ENCODE data around the gene SMDT1. TPM values are rescaled to one million over a fixed set of nuclear protein-coding genes. Genes with fewer than 3 reads are reported as not detected.
A peak's percentile ranks its signal among the peaks of the same experiment; 100 is the strongest.

Gene SMDT1
- total and polyA plus RNA-seq, 2 of the 4 experiments (the other 2 are of a cell fraction), result 2.3 to 15.7 TPM

DNA sequence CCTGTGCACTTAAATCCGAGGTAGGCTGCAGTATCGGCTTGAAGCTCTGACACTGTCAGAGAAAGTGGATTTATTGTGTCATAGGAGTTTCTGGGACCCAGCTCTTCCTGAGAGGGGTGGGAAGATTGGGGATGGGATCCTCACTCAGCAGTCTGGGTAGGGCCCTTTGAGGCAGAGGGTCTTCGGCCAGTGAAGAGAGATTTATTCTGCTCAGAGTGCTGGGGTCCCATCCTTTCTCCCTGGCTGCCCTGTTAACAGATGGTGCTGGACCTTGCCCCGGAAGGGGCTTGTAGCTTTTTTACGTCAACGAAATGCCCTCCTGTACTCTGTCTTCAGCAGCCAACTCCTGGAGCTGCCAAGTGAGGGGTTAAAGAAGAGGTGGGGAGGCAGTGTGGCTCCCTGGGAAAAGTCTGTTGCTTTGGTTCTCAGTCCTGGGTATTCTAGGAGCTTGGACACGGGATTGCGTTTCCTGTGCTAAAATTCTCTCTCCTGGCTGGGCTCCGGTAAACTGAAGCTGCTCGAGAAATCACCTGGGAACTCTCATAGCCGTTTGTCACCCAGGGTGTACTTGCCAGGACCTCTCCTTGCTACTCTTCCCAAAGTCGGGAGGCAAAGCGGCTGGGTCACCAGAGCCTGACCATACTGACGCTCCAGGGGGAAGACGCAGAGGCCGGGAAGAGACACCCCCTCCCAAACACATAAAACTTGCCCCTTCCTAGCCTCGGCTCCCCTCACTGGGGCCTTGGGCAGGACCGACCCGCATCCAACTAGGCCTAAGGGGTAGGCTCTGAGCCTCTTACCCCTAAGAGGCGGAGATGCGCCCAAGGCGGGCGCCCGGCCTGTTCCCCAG, 806 bp upstream of the SMDT1 start:
- Histone ChIP-seq H3K36me3 (ENCODE audit: control insufficient read depth, insufficient read depth, low read length) (peaks cover 11% of the 10 kb centered on the region), H3K79me1 (ENCODE audit: low read depth in 1 of 2, low read length in 2 of 2) (peaks cover 27 to 58% of the 10 kb centered on the region in 2 experiments), H3K23ac (ENCODE audit: low read depth, low read length) (peak overlapping the region; percentile 81), H2AK5ac (ENCODE audit: low read depth, low read length) (peak overlapping the region; percentile 92), H3K4me2 (ENCODE audit: low read depth, low read length) (peak overlapping the region; percentile 63), H3K9me1 (ENCODE audit: insufficient read depth, low read length) (peaks cover 19% of the 10 kb centered on the region; the same call in 1 of the 2 replicates), H3K9me3 (ENCODE audit: control insufficient read depth, insufficient read depth, low read length) (no peaks in the 10 kb centered on the region), H3K56ac (ENCODE audit: extremely low read depth, insufficient read depth, low read length) (peak overlapping the region; percentile 86), H3K4ac (ENCODE audit: low read depth, low read length) (peak overlapping the region; percentile 86), H3K18ac (ENCODE audit: low read depth, low read length) (peak overlapping the region; percentile 26; the same call in 1 of the 2 replicates), H3K14ac (replicated peaks; ENCODE audit: low read depth, low read length) (peak overlapping the region; percentile 92), H3K4me1 (ENCODE audit: control insufficient read depth, insufficient read depth, low read length) (peaks cover 13% of the 10 kb centered on the region), H2BK120ac (ENCODE audit: low read depth, low read length) (peak overlapping the region; percentile 47), H3K9ac (ENCODE audit: low read depth, low read length) (peak overlapping the region; percentile 72), H3K27me3 (ENCODE audit: control insufficient read depth, insufficient read depth, low read length) (no peaks in the 10 kb centered on the region), H2AFZ (replicated peaks; ENCODE audit: low read length, poor library complexity) (peak overlapping the region; percentile 98), H2BK5ac (ENCODE audit: low read depth, low read length, poor library complexity, severe bottlenecking) (peak overlapping the region; percentile 47), H3K4me3 (ENCODE audit: insufficient read depth, low read depth, low read length) (peak overlapping the region; percentile 59), H4K8ac (ENCODE audit: low read depth in 2 of 2, low read length in 2 of 2) (peak overlapping the region; percentile 97 to 99), H4K5ac (ENCODE audit: low read depth, low read length) (peak overlapping the region; percentile 77), H4K20me1 (ENCODE audit: insufficient read depth, low read length) (no peaks in the 10 kb centered on the region), H2BK15ac (ENCODE audit: low read depth, low read length) (peak overlapping the region; percentile 9; the same call in 1 of the 3 replicates), H2AK9ac (replicated peaks; ENCODE audit: low read depth, low read length, poor library complexity) (peak overlapping the region; percentile 98), H2BK20ac (ENCODE audit: low read depth, low read length) (no peak overlapping the region), H3K27ac (ENCODE audit: insufficient read depth, low read length) (peak overlapping the region; percentile 74), H4K91ac (ENCODE audit: insufficient read depth, low read depth, low read length) (peak overlapping the region; percentile 85)
- CTCF ChIA-PET, result no interaction called here
- BruUV-seq (replicated peaks), result no TSS peak
- DNase-seq, result no peak
- intact Hi-C loops (cut with micrococcal nuclease) (loop anchor here (2.0 kb wide), 1 partner anchor 112 kb away; no protein-coding TSS in a partner anchor), in situ Hi-C loops (cut with MboI; ENCODE audit: low sequenced_read_pairs) (no loop called here), dilution Hi-C loops (cut with HindIII; ENCODE audit: low sequenced_read_pairs, unreplicated experiment) (no loop called here)
- POLR2A ChIA-PET (ENCODE audit: unreplicated experiment), result interaction anchor here (0.6 kb wide), 1 partner anchor 481 kb away, joined by 3 read pairs; no protein-coding TSS in a partner anchor
- ATAC-seq (ENCODE audit: low read depth), result peak; percentile 1
- TF ChIP-seq BHLHE40 (IDR thresholded peaks at IDR 0.05; ENCODE audit: low read depth, low read length), result no peak
- no peak for TF ChIP-seq RAD21 (IDR thresholded peaks at IDR 0.05; ENCODE audit: low read length)
- no peak for TF ChIP-seq FOS (IDR thresholded peaks at IDR 0.05; ENCODE audit: low read depth, low read length)
- no peak for TF ChIP-seq SMC3 (IDR thresholded peaks at IDR 0.05; ENCODE audit: low read depth, low read length)
- no peak for TF ChIP-seq MAZ (IDR thresholded peaks at IDR 0.05; ENCODE audit: borderline replicate concordance, low read depth, low read length)
- no peak for TF ChIP-seq MXI1 (IDR thresholded peaks at IDR 0.05; ENCODE audit: borderline replicate concordance, low read depth, low read length)
- TF ChIP-seq, protein P1, sequence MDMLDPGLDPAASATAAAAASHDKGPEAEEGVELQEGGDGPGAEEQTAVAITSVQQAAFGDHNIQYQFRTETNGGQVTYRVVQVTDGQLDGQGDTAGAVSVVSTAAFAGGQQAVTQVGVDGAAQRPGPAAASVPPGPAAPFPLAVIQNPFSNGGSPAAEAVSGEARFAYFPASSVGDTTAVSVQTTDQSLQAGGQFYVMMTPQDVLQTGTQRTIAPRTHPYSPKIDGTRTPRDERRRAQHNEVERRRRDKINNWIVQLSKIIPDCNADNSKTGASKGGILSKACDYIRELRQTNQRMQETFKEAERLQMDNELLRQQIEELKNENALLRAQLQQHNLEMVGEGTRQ (IDR thresholded peaks at IDR 0.05; ENCODE audit: low read depth, low read length), result no peak
- TF ChIP-seq, protein P2, sequence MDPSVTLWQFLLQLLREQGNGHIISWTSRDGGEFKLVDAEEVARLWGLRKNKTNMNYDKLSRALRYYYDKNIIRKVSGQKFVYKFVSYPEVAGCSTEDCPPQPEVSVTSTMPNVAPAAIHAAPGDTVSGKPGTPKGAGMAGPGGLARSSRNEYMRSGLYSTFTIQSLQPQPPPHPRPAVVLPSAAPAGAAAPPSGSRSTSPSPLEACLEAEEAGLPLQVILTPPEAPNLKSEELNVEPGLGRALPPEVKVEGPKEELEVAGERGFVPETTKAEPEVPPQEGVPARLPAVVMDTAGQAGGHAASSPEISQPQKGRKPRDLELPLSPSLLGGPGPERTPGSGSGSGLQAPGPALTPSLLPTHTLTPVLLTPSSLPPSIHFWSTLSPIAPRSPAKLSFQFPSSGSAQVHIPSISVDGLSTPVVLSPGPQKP (IDR thresholded peaks at IDR 0.05; ENCODE audit: borderline replicate concordance, low read depth, low read length), result no peak
- no peak for TF ChIP-seq CHD1 (IDR thresholded peaks at IDR 0.05; ENCODE audit: low read depth, low read length)
- TF ChIP-seq CEBPB (IDR thresholded peaks at IDR 0.05; ENCODE audit: low read depth, low read length), result no peak
- no peak for TF ChIP-seq MAFK (IDR thresholded peaks at IDR 0.05; ENCODE audit: low read depth, low read length)
- WGBS, 2 experiments (ENCODE audit: extremely low coverage in 2 of 2, insufficient read length in 1 of 2), result 58% methylated on average over 9 of the region's 24 CpGs; no CpG with 5 or more reads in 1 of the 2 experiments
